Transverse colon (tissue), 4 donors: Measurements from ENCODE around the gene ATG9B. TPM values are rescaled to one million over a fixed set of nuclear protein-coding genes. Genes with fewer than 3 reads are reported as not detected.

Source experiments
- DNase-seq: peaks from one replicate; pipeline ENCODE4 v3.0.0-alpha.2; 2019
- H3K27ac ChIP-seq, 4 donors: fragments of 200-600 bp; sonication (generic); 2 replicates each; pipeline ENCODE4 v1.5.1; 2016 to 2018; ENCODE audit warnings: inconsistent platforms in 4 of 4
- H3K27me3 ChIP-seq: fragments of 200-600 bp; sonication (generic); 2 replicates; pipeline ENCODE4 v1.5.1; 2017; ENCODE audit warnings: inconsistent platforms
- H3K36me3 ChIP-seq, 4 donors: fragments of 200-600 bp; sonication (generic); 2 replicates each; pipeline ENCODE4 v1.5.1; 2017 to 2019; ENCODE audit warnings: inconsistent platforms in 4 of 4
- H3K4me1 ChIP-seq, 4 donors: fragments of 200-600 bp; sonication (generic); 2 replicates each; pipeline ENCODE4 v1.5.1; 2017 to 2020; ENCODE audit warnings: inconsistent platforms in 4 of 4
- H3K4me3 ChIP-seq, 4 donors: fragments of 200-600 bp; sonication (generic); 1 replicate in 1 of 4; 2 replicates in 3 of 4; pipeline versions ENCODE4 v1.5.1 to v1.6.1; 2017 to 2019; ENCODE audit warnings: inconsistent platforms in 4 of 4
- H3K9me3 ChIP-seq, 2 donors: fragments of 200-600 bp; sonication (generic); 2 replicates each; pipeline ENCODE4 v1.5.1; 2017 to 2019; ENCODE audit warnings: inconsistent platforms in 2 of 2
- EP300 ChIP-seq: sonication (generic); formaldehyde crosslinking; IDR thresholded peaks from one replicate; pipeline ENCODE4 v1.6.1; 2017; ENCODE audit warnings: antibody characterized with exemption, low read depth
- POLR2A ChIP-seq: fragments of 450-650 bp; IDR thresholded peaks from one replicate; pipeline ENCODE4 v1.6.1; 2016; ENCODE audit warnings: antibody characterized with exemption, mild to moderate bottlenecking, moderate library complexity
- POLR2AphosphoS5 ChIP-seq, 3 donors: sonication (generic); formaldehyde crosslinking; IDR thresholded peaks; one replicate each; pipeline ENCODE4 v1.6.1; 2016; ENCODE audit warnings: antibody characterized with exemption in 3 of 3
- WGBS, 2 donors: methylation state at CpG; one replicate each; pipeline ENCODE4 v1.1.5; 2018; ENCODE audit warnings: low coverage in 1 of 2; 5-methylcytosine and 5-hydroxymethylcytosine counted together
- in situ Hi-C, 4 donors: fragments of 200-750 bp; cut with MboI; loops; one replicate each; pipeline versions ENCODE4 v1.15.0 to v1.15.1; 2017; ENCODE audit warnings: low sequenced_read_pairs in 3 of 4, low pct_ligation_motif_present in 1 of 4, low pct_unique_long_range_greater_than_20kb in 1 of 4
- intact Hi-C: fragments of 100-400 bp; cut with DNase I; formaldehyde crosslinking; loops from one replicate; pipeline ENCODE4 v1.15.1; 2023; ENCODE audit warnings: low total_unique reads
- total RNA-seq, 4 donors: library from RNA; depleted of rRNA; stranded (reverse); fragments of >200 nt; gene quantifications; one replicate each; pipeline ENCODE4 v1.1.0, GENCODE V29; 2016
- TF ChIP-seq, protein P1 (sequence below), 5 experiments: fragments of 200-600 bp in 3 of 5; fragments of 450-650 bp in 2 of 5; sonication (generic) in 3 of 5; IDR thresholded peaks; 1 replicate in 2 of 5; 2 replicates in 3 of 5; pipeline ENCODE4 v1.5.1; 2016 to 2017; ENCODE audit warnings: antibody characterized with exemption in 5 of 5, inconsistent platforms in 3 of 5, mild to moderate bottlenecking in 2 of 5, moderate library complexity in 1 of 5

The ATG9B gene
- total RNA-seq, 4 donors from 2014 or later, result 1.1 TPM; not detected in 3

DNA sequence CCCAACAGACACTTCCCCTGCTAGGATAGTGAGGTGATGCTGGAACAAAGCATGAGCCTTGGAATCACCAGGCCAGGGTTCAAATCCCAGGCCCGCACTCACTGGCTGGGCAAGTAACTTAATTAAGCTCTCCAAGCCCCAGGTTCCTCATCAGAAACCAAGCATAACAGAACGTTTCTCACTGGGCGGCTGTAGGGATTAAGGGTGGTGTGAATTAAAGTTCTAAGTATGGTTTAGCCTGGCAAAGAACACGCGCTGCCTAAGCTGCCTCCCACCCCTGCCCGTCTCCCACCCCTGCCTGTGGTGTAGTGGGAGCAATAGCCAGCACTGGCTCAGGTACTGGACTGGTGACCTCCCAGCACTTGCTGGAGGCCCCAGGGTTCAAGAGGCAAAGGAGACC lies 40.7 kb upstream of the ATG9B start:
- peaks cover 19 to 39% (median 36%) of the 10 kb centered on the region in 4 donors for H3K4me1 ChIP-seq
- peaks cover 0 to 49% (median 10%) of the 10 kb centered on the region in 4 donors for H3K36me3 ChIP-seq
- WGBS, 2 donors, result 89% methylated on average over 6 of the region's 6 CpGs; no CpG with 5 or more reads in 1 of the 2 donors
- H3K27ac ChIP-seq, result no peak overlapping the region
- TF ChIP-seq POLR2A (no peak), POLR2AphosphoS5 (IDR thresholded peaks at IDR 0.05) (no peak), EP300 (no peak)
- TF ChIP-seq, protein P1, sequence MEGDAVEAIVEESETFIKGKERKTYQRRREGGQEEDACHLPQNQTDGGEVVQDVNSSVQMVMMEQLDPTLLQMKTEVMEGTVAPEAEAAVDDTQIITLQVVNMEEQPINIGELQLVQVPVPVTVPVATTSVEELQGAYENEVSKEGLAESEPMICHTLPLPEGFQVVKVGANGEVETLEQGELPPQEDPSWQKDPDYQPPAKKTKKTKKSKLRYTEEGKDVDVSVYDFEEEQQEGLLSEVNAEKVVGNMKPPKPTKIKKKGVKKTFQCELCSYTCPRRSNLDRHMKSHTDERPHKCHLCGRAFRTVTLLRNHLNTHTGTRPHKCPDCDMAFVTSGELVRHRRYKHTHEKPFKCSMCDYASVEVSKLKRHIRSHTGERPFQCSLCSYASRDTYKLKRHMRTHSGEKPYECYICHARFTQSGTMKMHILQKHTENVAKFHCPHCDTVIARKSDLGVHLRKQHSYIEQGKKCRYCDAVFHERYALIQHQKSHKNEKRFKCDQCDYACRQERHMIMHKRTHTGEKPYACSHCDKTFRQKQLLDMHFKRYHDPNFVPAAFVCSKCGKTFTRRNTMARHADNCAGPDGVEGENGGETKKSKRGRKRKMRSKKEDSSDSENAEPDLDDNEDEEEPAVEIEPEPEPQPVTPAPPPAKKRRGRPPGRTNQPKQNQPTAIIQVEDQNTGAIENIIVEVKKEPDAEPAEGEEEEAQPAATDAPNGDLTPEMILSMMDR (IDR thresholded peaks at IDR 0.05), result no peak
- in situ Hi-C loops, result no loop called here
- no peaks in the 10 kb centered on the region for H3K27me3 ChIP-seq
- intact Hi-C loops, result no loop called here
- no peaks in the 10 kb centered on the region for H3K9me3 ChIP-seq
- no peak for DNase-seq
- no peak overlapping the region for H3K4me3 ChIP-seq

DNA sequence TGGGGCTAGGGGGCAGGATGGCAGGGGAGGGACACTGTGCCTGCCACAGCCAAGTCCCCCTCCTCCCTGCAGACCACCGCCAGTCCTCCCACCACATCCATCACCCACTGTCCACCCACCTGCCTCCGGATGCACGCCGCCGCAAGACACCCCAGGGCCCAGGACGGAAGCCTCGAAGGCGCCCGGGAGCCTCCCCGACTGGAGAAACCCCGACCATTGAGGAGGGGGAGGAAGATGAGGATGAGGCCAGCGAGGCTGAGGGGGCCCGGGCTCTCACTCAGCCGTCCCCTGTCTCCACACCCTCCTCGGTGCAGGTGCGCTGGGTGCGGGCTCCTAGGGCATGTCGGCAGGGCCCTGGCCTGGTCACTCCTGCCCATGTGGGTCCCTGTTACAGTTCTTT lies 40.2 kb upstream of the ATG9B start:
- no peak for DNase-seq
- Histone ChIP-seq H3K4me3 (no peak overlapping the region), H3K27ac (no peak overlapping the region), H3K36me3 (peaks cover 0 to 44% (median 8%) of the 10 kb centered on the region in 4 donors), H3K27me3 (no peaks in the 10 kb centered on the region), H3K9me3 (no peaks in the 10 kb centered on the region), H3K4me1 (peaks cover 19 to 41% (median 37%) of the 10 kb centered on the region in 4 donors)
- WGBS, 2 donors, result 97 to 100% methylated on average over 6 to 18 of the region's 18 CpGs
- no peak for TF ChIP-seq POLR2A
- intact Hi-C loops (no loop called here), in situ Hi-C loops (no loop called here)

DNA sequence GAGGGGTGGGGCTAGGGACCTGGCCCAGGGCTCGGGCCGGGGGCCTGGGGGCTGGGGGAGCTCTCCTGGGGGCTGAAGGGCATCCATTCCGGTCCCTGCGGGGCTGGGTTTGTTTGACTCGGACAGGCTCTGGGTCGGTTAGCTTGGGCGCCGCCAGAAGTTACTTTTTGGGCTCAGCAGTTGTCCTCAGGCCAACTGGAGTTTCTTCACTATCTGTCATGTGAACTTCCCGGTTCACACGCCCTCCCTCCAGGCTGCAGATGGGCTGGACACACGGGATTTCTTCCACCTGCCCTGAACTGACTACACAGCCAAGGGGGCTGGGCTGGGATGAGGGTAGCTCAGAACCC lies 38.9 kb upstream of the ATG9B start:
- intact Hi-C loops, result no loop called here
- Histone ChIP-seq H3K4me1 (peaks cover 21 to 51% (median 46%) of the 10 kb centered on the region in 4 donors), H3K9me3 (no peaks in the 10 kb centered on the region), H3K27me3 (no peaks in the 10 kb centered on the region), H3K27ac (peak overlapping the region; percentile 95 to 98 (median 96)), H3K36me3 (peaks cover 0 to 35% (median 6%) of the 10 kb centered on the region in 4 donors), H3K4me3 (peak overlapping the region in 3 of 4 donors; percentile 18 to 45 (median 35))
- TF ChIP-seq POLR2AphosphoS5 (IDR thresholded peaks at IDR 0.05), result no peak
- TF ChIP-seq EP300, result no peak
- no peak for TF ChIP-seq POLR2A
- TF ChIP-seq, protein P1 (IDR thresholded peaks at IDR 0.05), result no peak
- 28% methylated on average over 4 of the region's 11 CpGs; no CpG with 5 or more reads in 1 of the 2 donors for whole genome bisulfite sequencing, 2 donors
- in situ Hi-C loops, result no loop called here
- no peak for DNase-seq

DNA sequence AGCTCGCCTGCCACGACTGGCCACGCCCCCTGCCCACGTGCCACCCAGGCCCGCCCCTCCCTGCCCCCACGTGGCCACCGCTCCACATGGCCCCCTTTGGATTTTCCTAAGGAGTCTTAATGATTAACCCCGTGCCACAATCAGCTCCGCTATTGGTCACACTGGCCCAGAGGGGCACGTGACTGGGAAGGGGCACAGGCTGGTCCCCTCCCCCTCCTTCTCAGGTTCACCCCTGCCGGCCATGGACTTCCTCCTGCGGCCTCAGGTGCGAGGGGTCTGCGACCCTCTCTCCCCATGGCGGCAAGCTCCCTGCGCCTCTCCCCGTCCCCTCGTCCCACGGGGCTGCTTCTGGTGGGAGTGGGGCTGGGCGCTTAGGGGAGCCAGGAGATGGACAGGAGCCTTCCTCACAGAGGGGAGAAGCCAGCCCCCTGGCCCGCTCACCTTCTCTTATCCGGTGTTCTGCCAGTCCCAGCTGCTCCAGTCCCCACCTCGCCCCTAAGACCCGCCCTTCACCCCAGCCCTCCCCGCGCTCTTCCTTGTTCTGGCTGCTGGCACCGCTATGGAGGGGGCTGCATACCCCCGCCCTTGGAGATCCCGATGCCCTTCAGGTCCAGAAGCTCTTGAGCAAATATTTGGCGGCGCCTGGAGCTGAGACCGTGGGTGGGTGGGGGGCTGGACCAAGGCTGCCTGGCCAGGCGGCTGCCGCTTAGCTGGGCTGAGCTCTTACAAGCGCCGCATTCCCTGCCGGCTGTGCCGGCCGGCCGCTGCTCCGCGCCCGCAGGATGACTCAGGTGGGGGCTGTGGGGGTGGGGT lies 38.3 kb upstream of the ATG9B start:
- Histone ChIP-seq H3K4me1 (peaks cover 21 to 51% (median 47%) of the 10 kb centered on the region in 4 donors), H3K27ac (peak overlapping the region; percentile 95 to 98 (median 96)), H3K27me3 (no peaks in the 10 kb centered on the region), H3K36me3 (peaks cover 0 to 29% (median 3%) of the 10 kb centered on the region in 4 donors), H3K4me3 (peak overlapping the region in 3 of 4 donors; percentile 18 to 45 (median 35)), H3K9me3 (no peaks in the 10 kb centered on the region)
- no peak for TF ChIP-seq POLR2AphosphoS5 (IDR thresholded peaks at IDR 0.05)
- TF ChIP-seq, protein P1 (IDR thresholded peaks at IDR 0.05), result no peak
- TF ChIP-seq POLR2A, result peak; percentile 35
- no peak for TF ChIP-seq EP300
- in situ Hi-C loops (no loop called here), intact Hi-C loops (no loop called here)
- 47% methylated on average over 25 of the region's 43 CpGs; no CpG with 5 or more reads in 1 of the 2 donors for WGBS, 2 donors
- DNase-seq, result peak; percentile 90
